ENCODE results near the gene LEMD3.

DNA sequence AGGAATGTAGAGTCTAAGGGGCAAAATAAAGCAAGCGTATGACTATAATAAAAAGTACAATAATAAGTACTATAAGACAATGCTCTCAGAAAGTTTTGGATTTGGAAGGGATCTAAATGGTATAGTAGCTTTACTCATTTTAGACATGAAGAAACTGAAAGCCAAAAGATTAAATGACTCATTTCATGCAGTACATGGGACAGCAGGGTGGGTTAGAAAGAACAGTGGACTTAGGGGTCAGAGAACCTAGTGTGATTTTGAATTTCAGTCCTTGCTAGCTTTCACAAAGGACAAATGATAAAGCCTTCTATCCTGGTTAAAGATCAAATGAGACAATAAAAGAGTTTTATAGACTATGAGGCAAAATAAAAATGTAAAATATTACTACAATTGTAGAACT is 6.8 kb upstream of the LEMD3 start:
- TF ChIP-seq, protein P1, sequence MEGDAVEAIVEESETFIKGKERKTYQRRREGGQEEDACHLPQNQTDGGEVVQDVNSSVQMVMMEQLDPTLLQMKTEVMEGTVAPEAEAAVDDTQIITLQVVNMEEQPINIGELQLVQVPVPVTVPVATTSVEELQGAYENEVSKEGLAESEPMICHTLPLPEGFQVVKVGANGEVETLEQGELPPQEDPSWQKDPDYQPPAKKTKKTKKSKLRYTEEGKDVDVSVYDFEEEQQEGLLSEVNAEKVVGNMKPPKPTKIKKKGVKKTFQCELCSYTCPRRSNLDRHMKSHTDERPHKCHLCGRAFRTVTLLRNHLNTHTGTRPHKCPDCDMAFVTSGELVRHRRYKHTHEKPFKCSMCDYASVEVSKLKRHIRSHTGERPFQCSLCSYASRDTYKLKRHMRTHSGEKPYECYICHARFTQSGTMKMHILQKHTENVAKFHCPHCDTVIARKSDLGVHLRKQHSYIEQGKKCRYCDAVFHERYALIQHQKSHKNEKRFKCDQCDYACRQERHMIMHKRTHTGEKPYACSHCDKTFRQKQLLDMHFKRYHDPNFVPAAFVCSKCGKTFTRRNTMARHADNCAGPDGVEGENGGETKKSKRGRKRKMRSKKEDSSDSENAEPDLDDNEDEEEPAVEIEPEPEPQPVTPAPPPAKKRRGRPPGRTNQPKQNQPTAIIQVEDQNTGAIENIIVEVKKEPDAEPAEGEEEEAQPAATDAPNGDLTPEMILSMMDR (conservative IDR thresholded peaks at IDR 0.05; ENCODE audit: low read length): no peak
- no peak for TF ChIP-seq EZH2phosphoT487 (IDR thresholded peaks at IDR 0.05; ENCODE audit: borderline replicate concordance)
